ENCODE results near the gene HOXC5. TPM values are rescaled to one million over a fixed set of nuclear protein-coding genes. Genes with fewer than 3 reads are reported as not detected.

Gene HOXC5
- total RNA-seq, 1 donor from 2014 or later: not detected

DNA sequence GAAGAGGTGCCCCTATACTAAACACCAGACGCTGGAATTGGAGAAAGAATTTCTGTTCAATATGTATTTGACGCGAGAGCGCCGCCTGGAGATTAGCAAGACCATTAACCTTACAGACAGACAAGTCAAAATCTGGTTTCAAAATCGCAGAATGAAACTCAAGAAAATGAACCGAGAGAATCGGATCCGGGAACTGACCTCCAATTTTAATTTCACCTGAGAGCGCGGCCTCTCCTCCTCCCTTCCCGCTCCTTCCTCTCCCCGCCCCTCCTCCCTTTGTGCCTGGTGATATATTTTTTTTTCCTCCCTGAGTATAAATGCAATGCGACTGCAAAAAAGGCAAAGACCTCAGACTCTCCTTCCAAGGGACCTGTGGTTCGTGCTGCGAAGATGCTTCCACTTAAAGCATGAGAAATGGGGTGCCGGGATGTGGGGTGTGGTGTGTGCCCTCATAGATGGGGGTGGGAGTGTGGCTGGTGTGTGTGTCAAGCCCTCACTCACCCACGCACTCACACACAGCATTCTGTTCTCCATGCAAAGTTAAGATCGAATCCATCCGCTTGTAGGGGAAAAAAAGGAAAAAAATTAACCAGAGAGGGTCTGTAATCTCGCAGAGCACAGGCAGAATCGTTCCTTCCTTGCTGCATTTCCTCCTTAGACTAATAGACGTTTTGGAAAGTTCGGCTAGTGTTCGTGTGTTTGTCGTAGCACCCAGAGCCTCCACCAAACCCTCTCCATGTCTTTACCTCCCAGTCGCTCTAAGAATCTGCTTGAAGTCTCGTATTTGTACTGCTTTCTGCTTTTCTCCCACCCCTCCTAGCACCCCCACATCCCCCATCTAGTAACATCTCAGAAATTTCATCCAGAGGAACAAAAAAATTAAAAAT lies 43.4 kb upstream of the HOXC5 start:
- TF ChIP-seq, protein P1, sequence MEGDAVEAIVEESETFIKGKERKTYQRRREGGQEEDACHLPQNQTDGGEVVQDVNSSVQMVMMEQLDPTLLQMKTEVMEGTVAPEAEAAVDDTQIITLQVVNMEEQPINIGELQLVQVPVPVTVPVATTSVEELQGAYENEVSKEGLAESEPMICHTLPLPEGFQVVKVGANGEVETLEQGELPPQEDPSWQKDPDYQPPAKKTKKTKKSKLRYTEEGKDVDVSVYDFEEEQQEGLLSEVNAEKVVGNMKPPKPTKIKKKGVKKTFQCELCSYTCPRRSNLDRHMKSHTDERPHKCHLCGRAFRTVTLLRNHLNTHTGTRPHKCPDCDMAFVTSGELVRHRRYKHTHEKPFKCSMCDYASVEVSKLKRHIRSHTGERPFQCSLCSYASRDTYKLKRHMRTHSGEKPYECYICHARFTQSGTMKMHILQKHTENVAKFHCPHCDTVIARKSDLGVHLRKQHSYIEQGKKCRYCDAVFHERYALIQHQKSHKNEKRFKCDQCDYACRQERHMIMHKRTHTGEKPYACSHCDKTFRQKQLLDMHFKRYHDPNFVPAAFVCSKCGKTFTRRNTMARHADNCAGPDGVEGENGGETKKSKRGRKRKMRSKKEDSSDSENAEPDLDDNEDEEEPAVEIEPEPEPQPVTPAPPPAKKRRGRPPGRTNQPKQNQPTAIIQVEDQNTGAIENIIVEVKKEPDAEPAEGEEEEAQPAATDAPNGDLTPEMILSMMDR (IDR thresholded peaks at IDR 0.05): peak; percentile 47
- no peak overlapping the region for H3K27ac Mint-ChIP-seq (ENCODE audit: unreplicated experiment)
- peaks cover 2% of the 10 kb centered on the region for H3K36me3 Mint-ChIP-seq (ENCODE audit: unreplicated experiment)
- H3K27me3 Mint-ChIP-seq (ENCODE audit: unreplicated experiment): peaks cover 97% of the 10 kb centered on the region
- no peak overlapping the region for H3K4me3 Mint-ChIP-seq (ENCODE audit: unreplicated experiment)
- H3K9me3 Mint-ChIP-seq (ENCODE audit: unreplicated experiment): no peaks in the 10 kb centered on the region
- no peak for DNase-seq (ENCODE audit: extremely low spot score, unreplicated experiment)
- H3K4me1 Mint-ChIP-seq (ENCODE audit: unreplicated experiment): peaks cover 23% of the 10 kb centered on the region

DNA sequence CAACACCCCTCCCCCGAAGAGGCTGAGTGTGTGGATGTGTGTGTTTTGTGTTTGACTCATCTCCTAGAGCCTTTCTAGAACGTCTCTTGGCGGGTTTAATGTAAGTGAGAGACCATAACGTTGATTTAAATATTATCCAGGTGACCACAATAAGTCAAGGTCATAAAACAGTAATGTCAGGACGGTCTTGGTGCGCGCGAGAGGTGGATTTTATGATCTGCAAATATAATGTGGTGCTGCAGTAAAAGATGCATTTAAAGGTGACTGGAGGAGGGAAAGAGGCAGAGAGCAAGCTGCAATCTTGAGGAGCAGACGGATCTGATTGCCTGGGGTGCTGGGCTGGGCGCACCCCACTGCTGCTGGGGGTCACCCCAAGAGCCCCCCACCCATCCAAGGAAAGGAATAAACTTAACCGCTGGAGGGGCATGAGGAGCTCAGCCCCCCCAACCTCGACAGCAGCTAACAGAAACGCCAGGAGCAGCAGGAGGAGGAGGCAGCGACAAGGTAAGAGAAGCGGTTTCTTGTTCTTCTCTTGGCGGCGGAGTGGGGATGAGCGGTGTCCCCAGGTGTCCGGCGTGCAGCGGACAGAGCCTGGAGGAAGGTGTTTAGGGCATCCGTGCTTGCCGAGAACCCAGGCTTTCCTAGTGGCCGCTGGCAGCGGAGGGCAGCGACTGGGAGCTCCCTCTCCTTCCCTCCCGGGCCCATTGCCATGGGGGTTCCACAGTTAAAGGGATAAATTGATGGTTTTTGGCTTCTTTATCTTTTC lies 42.4 kb upstream of the HOXC5 start:
- Mint-ChIP-seq H3K27ac (ENCODE audit: unreplicated experiment) (no peak overlapping the region), H3K27me3 (ENCODE audit: unreplicated experiment) (peaks cover 97% of the 10 kb centered on the region), H3K4me3 (ENCODE audit: unreplicated experiment) (no peak overlapping the region), H3K9me3 (ENCODE audit: unreplicated experiment) (no peaks in the 10 kb centered on the region), H3K36me3 (ENCODE audit: unreplicated experiment) (peaks cover 2% of the 10 kb centered on the region), H3K4me1 (ENCODE audit: unreplicated experiment) (peaks cover 27% of the 10 kb centered on the region)
- no peak for DNase-seq (ENCODE audit: extremely low spot score, unreplicated experiment)
- TF ChIP-seq, protein P1 (IDR thresholded peaks at IDR 0.05): no peak

DNA sequence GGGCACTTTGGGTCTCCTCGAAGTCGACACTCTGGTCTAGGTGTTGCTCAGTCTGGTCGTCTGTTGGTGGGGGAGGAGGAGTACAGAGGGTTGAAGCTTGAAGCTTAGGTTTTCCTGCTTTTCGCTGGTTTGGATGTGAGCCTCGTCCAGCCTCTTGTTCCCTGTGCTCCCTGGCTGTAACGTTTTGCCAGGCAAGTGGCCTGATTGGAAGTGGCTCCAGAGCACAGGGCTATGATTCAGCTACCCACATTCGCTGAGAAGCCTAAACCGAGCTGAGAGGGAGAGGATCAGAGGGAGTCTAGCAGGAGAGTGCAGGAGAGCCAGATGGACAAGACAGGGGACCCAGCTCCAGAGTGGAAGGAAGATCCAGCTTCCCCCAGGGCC lies 41.8 kb upstream of the HOXC5 start:
- no peak for DNase-seq (ENCODE audit: extremely low spot score, unreplicated experiment)
- H3K4me1 Mint-ChIP-seq (ENCODE audit: unreplicated experiment): peaks cover 29% of the 10 kb centered on the region
- H3K4me3 Mint-ChIP-seq (ENCODE audit: unreplicated experiment): no peak overlapping the region
- no peaks in the 10 kb centered on the region for H3K9me3 Mint-ChIP-seq (ENCODE audit: unreplicated experiment)
- TF ChIP-seq, protein P1 (IDR thresholded peaks at IDR 0.05): no peak
- H3K27ac Mint-ChIP-seq (ENCODE audit: unreplicated experiment): no peak overlapping the region
- peaks cover 2% of the 10 kb centered on the region for H3K36me3 Mint-ChIP-seq (ENCODE audit: unreplicated experiment)
- peaks cover 99% of the 10 kb centered on the region for H3K27me3 Mint-ChIP-seq (ENCODE audit: unreplicated experiment)

DNA sequence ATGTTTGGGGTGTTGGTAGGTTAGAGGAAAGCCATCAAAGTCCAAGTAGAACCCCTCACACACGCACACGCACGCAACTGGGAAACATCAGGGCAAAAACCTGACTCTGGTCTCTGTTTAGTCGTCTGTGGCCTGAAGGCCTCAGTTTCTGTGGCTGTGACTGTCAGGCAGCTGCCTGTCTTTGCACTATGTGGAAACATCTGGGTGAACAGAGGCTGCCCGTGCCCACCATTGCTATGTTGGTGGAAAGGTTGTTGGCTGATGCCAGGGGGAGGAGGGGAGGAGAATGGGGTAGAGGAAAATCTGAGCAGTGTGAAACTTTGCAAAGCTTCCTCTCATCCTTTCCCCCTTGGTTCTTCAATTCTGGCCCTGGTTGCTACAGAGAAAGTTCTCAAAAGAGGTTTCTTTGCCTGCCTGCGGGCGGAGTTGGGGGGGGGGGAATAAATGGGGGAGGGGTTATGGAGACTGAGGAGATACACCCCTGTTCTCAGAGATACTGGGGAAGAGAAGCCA lies 40.4 kb upstream of the HOXC5 start:
- Mint-ChIP-seq H3K4me3 (ENCODE audit: unreplicated experiment) (no peak overlapping the region), H3K27ac (ENCODE audit: unreplicated experiment) (no peak overlapping the region), H3K36me3 (ENCODE audit: unreplicated experiment) (peaks cover 2% of the 10 kb centered on the region), H3K9me3 (ENCODE audit: unreplicated experiment) (no peaks in the 10 kb centered on the region), H3K27me3 (ENCODE audit: unreplicated experiment) (peaks cover 99% of the 10 kb centered on the region), H3K4me1 (ENCODE audit: unreplicated experiment) (peaks cover 26% of the 10 kb centered on the region)
- TF ChIP-seq, protein P1 (IDR thresholded peaks at IDR 0.05): no peak
- DNase-seq (ENCODE audit: extremely low spot score, unreplicated experiment): no peak
